Activated T-helper 1 cell treated with anti-CD3 and anti-CD28 coated beads, Interleukin-12 subunit alpha, Interleukin-12 subunit beta, Interleukin-2, Interleukin-4 antibody, amounts not matched to agents 30 ng/mL and 10 ng/mL and 1 ng/mL, durations not matched to agents 14 hours and 24 hours and 36 hours (primary cell): Measurements from ENCODE around the gene UQCRC2. TPM values are rescaled to one million over a fixed set of nuclear protein-coding genes. Genes with fewer than 3 reads are reported as not detected.

Source experiments
- DNase-seq: peaks from one replicate; pipeline ENCODE4 v3.0.0; 2021; ENCODE audit warnings: low spot score
- H3K27ac Mint-ChIP-seq: one replicate; pipeline ENCODE4 v1.8.0; 2021; ENCODE audit warnings: mild to moderate bottlenecking, mixed read lengths
- H3K27me3 Mint-ChIP-seq: one replicate; pipeline ENCODE4 v1.8.0; 2022; ENCODE audit warnings: mild to moderate bottlenecking, moderate library complexity, mixed read lengths; ENCODE audit not compliant: insufficient read depth
- H3K36me3 Mint-ChIP-seq: one replicate; pipeline ENCODE4 v1.8.0; 2021; ENCODE audit warnings: low read depth, mixed read lengths
- H3K4me1 Mint-ChIP-seq: one replicate; pipeline ENCODE4 v1.8.0; 2021; ENCODE audit warnings: low read depth, mixed read lengths
- H3K4me3 Mint-ChIP-seq: one replicate; pipeline ENCODE4 v1.8.0; 2021; ENCODE audit warnings: mild to moderate bottlenecking, moderate library complexity, mixed read lengths
- H3K9me3 Mint-ChIP-seq: one replicate; pipeline ENCODE4 v1.8.0; 2021; ENCODE audit warnings: mixed read lengths
- intact Hi-C: fragments of 100-400 bp; cut with micrococcal nuclease; formaldehyde crosslinking; loops from one replicate; pipeline ENCODE4 v1.15.1; 2024
- total RNA-seq: library from RNA; stranded (reverse); gene quantifications from 2 replicates; pipeline ENCODE4 v1.2.3, GENCODE V29; 2022

The UQCRC2 gene
- total RNA-seq, 1 donor from 2014 or later, result 260 TPM

GRCh38 chr16:21953541-21953902 is 361 bp downstream of the UQCRC2 start:
- intact Hi-C loops, result loop anchor here (1.0 to 5.0 kb wide), 5 partner anchors 53 to 1603 kb away; partner anchors contain the start of genes CDR2, EARS2 and UBFD1
- H3K9me3 Mint-ChIP-seq, result no peaks in the 10 kb centered on the region
- H3K4me3 Mint-ChIP-seq, result peak overlapping the region; percentile 99
- no peak for DNase-seq
- H3K4me1 Mint-ChIP-seq, result peaks cover 51% of the 10 kb centered on the region
- peak overlapping the region; percentile 95 for H3K27ac Mint-ChIP-seq
- no peaks in the 10 kb centered on the region for H3K27me3 Mint-ChIP-seq
- peaks cover 25% of the 10 kb centered on the region for H3K36me3 Mint-ChIP-seq

- no peaks in the 10 kb centered on the region for H3K27me3 Mint-ChIP-seq
- peaks cover 32% of the 10 kb centered on the region for H3K4me1 Mint-ChIP-seq
- H3K36me3 Mint-ChIP-seq, result peaks cover 45% of the 10 kb centered on the region
- H3K27ac Mint-ChIP-seq, result peak overlapping the region; percentile 15
- H3K9me3 Mint-ChIP-seq, result no peaks in the 10 kb centered on the region
- no peak for DNase-seq
- intact Hi-C loops, result no loop called here
- H3K4me3 Mint-ChIP-seq, result no peak overlapping the region
Observed at GRCh38 chr16:21957714-21958346, 4.7 kb downstream of the UQCRC2 start.

GRCh38 chr16:21959050-21959449 is 5.9 kb downstream of the UQCRC2 start:
- Mint-ChIP-seq H3K4me1 (peaks cover 30% of the 10 kb centered on the region), H3K27ac (no peak overlapping the region), H3K36me3 (peaks cover 44% of the 10 kb centered on the region), H3K9me3 (no peaks in the 10 kb centered on the region), H3K4me3 (no peak overlapping the region), H3K27me3 (no peaks in the 10 kb centered on the region)
- intact Hi-C loops, result no loop called here
- DNase-seq, result no peak

- peaks cover 14% of the 10 kb centered on the region for H3K4me1 Mint-ChIP-seq
- H3K36me3 Mint-ChIP-seq, result peaks cover 62% of the 10 kb centered on the region
- H3K27me3 Mint-ChIP-seq, result no peaks in the 10 kb centered on the region
- no peaks in the 10 kb centered on the region for H3K9me3 Mint-ChIP-seq
- DNase-seq, result no peak
- intact Hi-C loops, result no loop called here
- no peak overlapping the region for H3K27ac Mint-ChIP-seq
- H3K4me3 Mint-ChIP-seq, result no peak overlapping the region
Observed at GRCh38 chr16:21962475-21962874, 9.3 kb downstream of the UQCRC2 start.

- no peaks in the 10 kb centered on the region for H3K27me3 Mint-ChIP-seq
- H3K4me1 Mint-ChIP-seq, result peaks cover 7% of the 10 kb centered on the region
Observed at GRCh38 chr16:21963887-21964286, 10.7 kb downstream of the UQCRC2 start.

GRCh38 chr16:21964353-21964752 is 11.2 kb downstream of the UQCRC2 start:
- H3K9me3 Mint-ChIP-seq, result no peaks in the 10 kb centered on the region
- peaks cover 3% of the 10 kb centered on the region for H3K4me1 Mint-ChIP-seq
- intact Hi-C loops, result no loop called here
- H3K4me3 Mint-ChIP-seq, result no peak overlapping the region
- no peak overlapping the region for H3K27ac Mint-ChIP-seq
- H3K36me3 Mint-ChIP-seq, result peaks cover 55% of the 10 kb centered on the region
- H3K27me3 Mint-ChIP-seq, result no peaks in the 10 kb centered on the region
- DNase-seq, result no peak

More at GRCh38 chr16:21963887-21964286, 10.7 kb downstream of the UQCRC2 start:
- peaks cover 59% of the 10 kb centered on the region for H3K36me3 Mint-ChIP-seq
- intact Hi-C loops, result no loop called here
- H3K27ac Mint-ChIP-seq, result no peak overlapping the region
- DNase-seq, result no peak
- H3K4me3 Mint-ChIP-seq, result no peak overlapping the region
- no peaks in the 10 kb centered on the region for H3K9me3 Mint-ChIP-seq

DNA sequence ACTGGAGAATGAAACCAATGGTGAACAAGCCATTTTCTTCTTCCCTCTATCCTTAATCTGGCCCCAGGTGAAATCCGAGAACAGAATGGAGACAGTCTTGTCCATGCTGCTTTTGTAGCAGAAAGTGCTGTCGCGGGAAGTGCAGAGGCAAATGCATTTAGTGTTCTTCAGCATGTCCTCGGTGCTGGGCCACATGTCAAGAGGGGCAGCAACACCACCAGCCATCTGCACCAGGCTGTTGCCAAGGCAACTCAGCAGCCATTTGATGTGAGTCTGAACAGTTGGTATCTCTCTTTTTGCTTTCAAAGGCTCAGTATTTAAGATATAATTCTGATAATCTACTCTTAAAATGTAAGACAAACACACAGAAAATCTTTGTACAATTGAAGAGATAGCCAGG is 18.7 kb downstream of the UQCRC2 start:
- Mint-ChIP-seq H3K4me1 (peaks cover 6% of the 10 kb centered on the region), H3K27ac (no peak overlapping the region), H3K9me3 (no peaks in the 10 kb centered on the region), H3K36me3 (peaks cover 37% of the 10 kb centered on the region), H3K4me3 (no peak overlapping the region), H3K27me3 (no peaks in the 10 kb centered on the region)
- intact Hi-C loops, result no loop called here
- DNase-seq, result no peak

- Mint-ChIP-seq H3K4me1 (peaks cover 6% of the 10 kb centered on the region), H3K4me3 (no peak overlapping the region), H3K36me3 (peaks cover 36% of the 10 kb centered on the region), H3K9me3 (no peaks in the 10 kb centered on the region), H3K27ac (no peak overlapping the region), H3K27me3 (no peaks in the 10 kb centered on the region)
- intact Hi-C loops, result no loop called here
- no peak for DNase-seq
Observed at GRCh38 chr16:21973945-21974344, 20.8 kb downstream of the UQCRC2 start.

DNA sequence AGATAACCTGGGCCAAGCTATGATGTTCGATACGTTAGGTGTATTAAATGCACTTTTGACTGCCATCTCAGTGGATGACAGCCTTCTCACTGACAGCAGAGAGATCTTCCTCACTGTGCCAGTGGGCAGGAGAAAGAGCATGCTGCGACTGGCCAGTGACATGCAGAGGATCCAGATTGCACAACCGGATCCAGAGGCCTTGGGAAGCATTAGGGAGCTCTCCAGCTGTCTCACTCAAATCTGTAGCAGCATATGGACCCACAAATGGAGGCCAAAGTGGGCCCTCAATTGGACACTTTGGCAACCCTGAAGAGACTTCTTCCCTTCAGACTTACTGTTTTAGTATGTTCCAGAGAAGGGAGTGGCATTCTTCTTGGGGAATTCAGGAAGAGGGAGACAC is 26.9 kb downstream of the UQCRC2 start:
- H3K27ac Mint-ChIP-seq, result no peak overlapping the region
- H3K27me3 Mint-ChIP-seq, result no peaks in the 10 kb centered on the region
- H3K36me3 Mint-ChIP-seq, result peaks cover 47% of the 10 kb centered on the region
- DNase-seq, result no peak
- intact Hi-C loops, result no loop called here
- H3K9me3 Mint-ChIP-seq, result no peaks in the 10 kb centered on the region
- no peaks in the 10 kb centered on the region for H3K4me1 Mint-ChIP-seq
- no peak overlapping the region for H3K4me3 Mint-ChIP-seq

DNA sequence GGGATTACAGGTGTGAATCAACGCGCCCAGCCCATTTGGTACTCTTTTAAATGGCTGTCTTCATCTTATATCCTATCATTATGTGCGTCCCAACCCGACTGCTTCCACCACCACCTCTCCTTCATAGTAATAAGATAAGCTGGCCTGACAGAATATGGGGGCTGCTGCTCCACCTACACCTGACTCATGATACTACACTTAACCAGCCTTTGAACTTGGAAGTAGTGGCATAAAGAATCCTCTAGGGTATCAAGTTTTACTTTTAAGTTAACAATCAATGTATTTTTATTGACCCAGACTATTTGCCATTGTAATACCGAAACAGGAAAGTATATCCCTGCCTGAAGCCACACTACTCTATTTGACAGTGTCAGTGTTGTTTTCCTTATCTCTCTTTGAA is 28.9 kb downstream of the UQCRC2 start:
- Mint-ChIP-seq H3K4me1 (no peaks in the 10 kb centered on the region), H3K27ac (no peak overlapping the region), H3K36me3 (peaks cover 40% of the 10 kb centered on the region), H3K4me3 (no peak overlapping the region), H3K27me3 (no peaks in the 10 kb centered on the region), H3K9me3 (no peaks in the 10 kb centered on the region)
- DNase-seq, result no peak
- intact Hi-C loops, result no loop called here

DNA sequence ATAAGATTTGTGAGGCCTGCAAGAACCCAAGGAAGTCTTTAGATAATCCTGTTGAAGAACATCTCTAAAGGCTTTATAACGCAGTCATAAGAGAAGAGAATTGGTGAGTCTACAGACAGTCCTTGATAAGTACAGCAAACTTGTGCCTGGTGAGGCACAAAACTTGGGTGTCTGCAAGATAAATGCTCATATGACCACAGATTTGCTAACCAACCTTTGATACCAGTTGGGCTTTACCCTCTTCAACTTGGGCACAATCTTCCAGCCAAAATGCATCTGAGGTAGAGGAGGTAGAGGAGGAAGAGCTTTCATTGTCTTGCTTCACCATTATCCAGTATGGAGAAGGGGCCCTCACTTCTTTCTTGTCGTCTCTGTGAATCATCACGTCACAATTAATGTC is 30.9 kb downstream of the UQCRC2 start:
- intact Hi-C loops, result no loop called here
- DNase-seq, result no peak
- peaks cover 38% of the 10 kb centered on the region for H3K36me3 Mint-ChIP-seq
- no peak overlapping the region for H3K27ac Mint-ChIP-seq
- no peaks in the 10 kb centered on the region for H3K9me3 Mint-ChIP-seq
- no peak overlapping the region for H3K4me3 Mint-ChIP-seq
- no peaks in the 10 kb centered on the region for H3K27me3 Mint-ChIP-seq
- peaks cover 5% of the 10 kb centered on the region for H3K4me1 Mint-ChIP-seq

DNA sequence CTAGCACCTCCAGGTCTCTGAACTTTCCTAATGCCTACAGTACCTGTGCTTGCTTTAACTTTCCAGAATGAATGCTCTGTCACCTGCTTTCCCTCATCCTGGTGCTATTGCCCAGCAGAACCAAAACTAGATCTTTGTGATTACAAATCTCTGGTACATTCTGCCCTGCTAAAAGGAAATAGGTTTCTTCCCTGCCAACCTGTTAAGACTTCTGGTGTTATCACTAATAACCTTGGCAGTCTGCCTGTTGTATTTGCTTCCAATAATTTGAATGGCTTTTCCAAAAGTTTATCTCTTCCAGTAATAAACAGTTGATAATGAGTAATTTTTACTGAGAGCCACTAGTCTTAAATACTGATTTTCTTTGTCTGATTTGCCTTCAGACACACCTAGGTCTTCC is 32.4 kb downstream of the UQCRC2 start:
- intact Hi-C loops, result no loop called here
- Mint-ChIP-seq H3K27me3 (no peaks in the 10 kb centered on the region), H3K36me3 (peaks cover 28% of the 10 kb centered on the region), H3K4me1 (peaks cover 5% of the 10 kb centered on the region), H3K4me3 (no peak overlapping the region), H3K27ac (no peak overlapping the region), H3K9me3 (no peaks in the 10 kb centered on the region)
- no peak for DNase-seq

GRCh38 chr16:21986692-21987246 is 33.6 kb downstream of the UQCRC2 start:
- intact Hi-C loops, result no loop called here
- Mint-ChIP-seq H3K27ac (no peak overlapping the region), H3K27me3 (no peaks in the 10 kb centered on the region), H3K36me3 (peaks cover 22% of the 10 kb centered on the region), H3K4me1 (peaks cover 12% of the 10 kb centered on the region), H3K4me3 (no peak overlapping the region), H3K9me3 (no peaks in the 10 kb centered on the region)
- no peak for DNase-seq

GRCh38 chr16:21987498-21987897 is 34.3 kb downstream of the UQCRC2 start:
- no peak overlapping the region for H3K27ac Mint-ChIP-seq
- no peak overlapping the region for H3K4me3 Mint-ChIP-seq
- intact Hi-C loops, result no loop called here
- peaks cover 17% of the 10 kb centered on the region for H3K36me3 Mint-ChIP-seq
- no peaks in the 10 kb centered on the region for H3K9me3 Mint-ChIP-seq
- peaks cover 15% of the 10 kb centered on the region for H3K4me1 Mint-ChIP-seq
- H3K27me3 Mint-ChIP-seq, result no peaks in the 10 kb centered on the region
- no peak for DNase-seq
